Effector CD8-positive, alpha-beta T cell (primary cell): ENCODE results near the gene GATAD1.
"Not testable (repeated sequence)": the region's sequence is repeated elsewhere in the genome, so short reads cannot be mapped to it uniquely, and the experiment has no call there.

ENCODE experiments used
- DNase-seq: peaks from one replicate; lab custom pipeline; 2025; lab: John Stamatoyannopoulos, UW

The GATAD1 gene

DNA sequence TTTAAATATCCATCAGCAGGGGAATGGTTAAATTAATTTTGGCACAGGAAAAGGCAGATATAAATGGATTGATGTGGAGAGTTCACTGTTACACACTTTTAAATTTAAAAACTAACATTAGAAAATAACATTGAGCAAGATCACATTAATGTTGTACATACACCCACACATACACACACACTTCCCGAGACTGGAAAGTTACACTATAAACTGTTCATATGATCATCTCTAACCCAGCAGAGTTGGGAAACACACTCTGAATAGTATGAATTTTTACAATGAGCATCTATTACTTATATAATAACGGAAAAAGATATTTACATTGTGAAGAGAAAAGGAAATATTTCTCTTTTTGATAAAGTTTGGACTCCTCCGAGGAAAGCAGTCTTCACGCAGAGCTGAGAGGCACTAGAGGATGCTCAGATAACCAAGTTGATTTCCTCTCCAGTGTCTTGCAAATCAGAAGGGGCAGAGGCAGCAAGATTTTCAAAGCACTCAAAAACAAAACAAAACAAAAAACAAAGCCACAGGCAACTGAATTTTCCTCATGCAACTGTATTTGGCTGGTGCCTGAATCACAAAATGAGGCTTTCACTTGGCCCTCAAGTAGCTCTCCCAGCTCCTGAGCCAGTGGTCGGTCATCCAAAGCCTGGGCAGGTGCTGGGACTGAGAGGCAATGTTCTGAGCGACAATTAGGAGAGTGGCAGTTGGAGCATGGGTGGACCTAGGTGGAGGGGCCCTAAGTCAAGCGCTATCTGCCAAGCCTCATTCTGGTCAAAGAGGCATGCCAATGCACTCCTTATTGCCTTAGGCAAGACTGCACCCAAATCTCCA, 10.5 kb upstream of the GATAD1 start:
- no peak for DNase-seq

DNA sequence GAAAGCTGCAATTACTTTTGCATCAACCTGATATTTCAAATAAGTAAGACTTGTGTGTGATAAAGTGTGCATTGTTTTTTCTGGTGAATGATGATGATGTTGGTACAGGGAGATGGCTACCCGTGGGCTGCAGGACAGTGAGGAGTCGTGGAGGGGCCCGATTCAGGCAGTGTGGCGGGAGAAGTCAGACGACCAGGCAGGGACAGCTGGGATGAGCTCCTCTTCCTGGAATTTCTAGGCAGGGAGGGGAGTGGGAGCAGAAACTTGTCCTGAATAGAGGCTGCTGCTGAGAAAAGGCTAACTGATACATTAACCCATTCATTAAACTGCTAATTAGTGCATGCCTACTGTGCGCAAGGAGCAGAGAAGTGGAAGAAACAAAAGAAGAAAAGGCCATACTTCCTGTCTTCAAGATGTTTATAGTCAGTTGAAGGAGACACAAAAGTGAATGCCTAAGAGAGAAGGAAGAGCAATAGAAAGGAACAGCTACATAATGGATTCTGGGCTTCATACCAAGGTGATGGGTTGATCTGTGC, 9.3 kb upstream of the GATAD1 start:
- no peak for DNase-seq

DNA sequence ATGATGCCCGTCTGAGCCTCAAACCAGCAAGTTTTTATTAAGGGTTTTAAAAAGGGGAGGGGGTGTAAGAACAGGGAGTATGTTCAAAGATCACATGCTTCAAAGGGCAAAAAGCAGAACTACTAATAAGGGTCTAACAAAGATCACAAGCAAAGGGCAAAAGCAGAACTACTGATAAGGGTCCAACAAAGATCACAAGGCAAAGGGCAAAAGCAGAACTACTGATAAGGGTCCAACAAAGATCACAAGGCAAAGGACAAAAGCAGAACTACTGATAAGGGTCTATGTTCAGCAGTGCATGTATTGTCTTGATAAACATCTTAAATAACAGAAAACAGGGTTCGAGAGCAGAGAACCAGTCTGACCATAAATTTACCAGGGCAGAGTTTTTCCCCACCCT, 4.6 kb upstream of the GATAD1 start:
- not testable (repeated sequence) for DNase-seq

DNA sequence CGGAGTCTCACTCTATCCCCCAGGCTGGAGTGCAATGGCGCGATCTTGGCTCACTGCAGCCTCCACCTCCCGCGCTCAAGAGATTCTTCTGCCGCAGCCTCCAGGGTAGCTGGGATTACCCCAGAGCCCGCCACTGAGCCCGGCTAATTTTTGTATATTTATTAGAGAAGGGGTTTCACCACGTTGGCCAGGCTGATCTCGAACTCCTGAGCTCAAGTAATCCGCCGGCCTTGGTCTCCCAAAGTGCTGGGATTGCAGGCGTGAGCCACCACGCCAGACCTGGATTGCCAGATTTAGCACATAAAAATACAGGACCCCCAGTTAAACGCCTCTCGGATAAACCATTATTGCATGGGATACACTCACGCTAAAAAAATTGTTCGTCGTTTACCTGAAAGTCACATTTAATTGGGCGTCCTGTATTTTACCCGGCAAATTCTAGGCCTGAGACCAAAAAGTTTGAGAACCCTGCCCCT, 375 bp upstream of the GATAD1 start:
- DNase-seq: no peak

GRCh38 chr7:92448205-92448747, 994 bp downstream of the GATAD1 start:
- DNase-seq: peak; percentile 47

DNA sequence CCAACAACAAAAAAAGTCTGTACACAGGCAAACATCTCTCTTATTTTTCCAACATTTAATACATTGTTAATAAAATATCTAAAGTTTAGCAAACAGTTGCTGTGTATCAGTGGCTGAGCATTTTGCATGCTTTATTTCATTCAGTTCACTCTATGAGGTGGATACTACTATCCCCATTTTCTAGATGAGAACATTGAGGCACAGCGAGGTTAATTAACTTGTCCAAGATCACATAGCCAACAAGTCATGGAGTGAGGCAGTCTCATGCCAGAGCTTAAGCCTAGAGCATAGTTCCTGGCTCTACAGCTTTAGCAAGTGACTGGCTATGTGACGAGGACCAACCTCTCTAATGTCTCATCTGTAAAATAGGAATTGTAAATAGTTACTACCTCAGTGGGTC, 4.4 kb downstream of the GATAD1 start:
- no peak for DNase-seq

- no peak for DNase-seq
These were observed 9.0 kb downstream of the GATAD1 start for GRCh38 chr7:92456236-92456635.

GRCh38 chr7:92460109-92460508, 12.8 kb downstream of the GATAD1 start:
- DNase-seq: no peak

GRCh38 chr7:92460510-92460909, 13.2 kb downstream of the GATAD1 start:
- no peak for DNase-seq

DNA sequence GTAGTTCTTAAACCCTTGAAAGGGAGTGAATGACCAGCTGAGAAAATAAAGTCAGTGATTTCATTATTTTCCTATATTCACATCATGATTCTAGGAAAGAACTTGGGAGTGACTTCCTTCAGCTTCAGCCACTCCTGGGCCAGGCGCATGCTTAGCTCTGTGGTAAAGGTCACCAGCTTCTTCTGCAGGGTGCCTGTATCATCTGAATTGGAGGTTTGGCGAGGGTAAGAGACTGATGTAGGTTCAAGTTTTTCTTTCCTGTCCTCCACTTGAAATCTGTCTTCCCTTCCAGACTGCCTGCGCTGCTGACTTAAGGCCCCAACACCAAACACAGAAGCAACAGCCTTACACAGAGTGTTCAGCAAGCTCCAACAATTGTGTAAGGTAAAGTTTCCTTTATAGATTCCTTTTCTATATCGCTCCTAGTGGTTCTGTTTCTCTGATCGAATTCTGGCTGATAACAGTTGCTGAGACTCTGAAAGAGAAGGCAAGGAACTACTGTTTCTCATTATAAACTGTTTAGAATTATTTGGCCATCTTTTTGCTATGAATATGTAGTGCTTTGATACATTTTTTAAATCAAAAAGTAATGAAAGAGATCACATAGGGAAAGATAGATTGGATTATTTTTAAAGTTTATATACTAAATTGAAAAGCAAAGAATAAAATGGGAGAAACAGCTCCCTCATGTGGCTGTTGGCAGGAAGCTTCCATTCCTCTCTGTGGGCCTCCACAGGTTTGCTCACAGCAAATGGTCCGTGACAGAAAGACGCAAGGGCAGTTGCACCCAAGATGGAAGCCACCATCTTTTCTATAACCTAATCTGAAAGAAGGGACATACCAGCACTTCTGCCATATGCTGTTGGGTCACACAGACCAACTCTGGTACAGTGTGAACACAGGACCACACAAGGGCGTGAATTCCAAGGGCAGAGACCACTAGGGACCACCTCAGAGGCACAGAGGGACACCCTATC, 14.0 kb downstream of the GATAD1 start:
- DNase-seq: no peak

GRCh38 chr7:92462560-92462959, 15.3 kb downstream of the GATAD1 start:
- DNase-seq: no peak

GRCh38 chr7:92464515-92464914, 17.2 kb downstream of the GATAD1 start:
- no peak for DNase-seq

- no peak for DNase-seq
These were observed 19.4 kb downstream of the GATAD1 start for GRCh38 chr7:92466682-92467081.

GRCh38 chr7:92468589-92468988, 21.3 kb downstream of the GATAD1 start:
- DNase-seq: not testable (repeated sequence)

DNA sequence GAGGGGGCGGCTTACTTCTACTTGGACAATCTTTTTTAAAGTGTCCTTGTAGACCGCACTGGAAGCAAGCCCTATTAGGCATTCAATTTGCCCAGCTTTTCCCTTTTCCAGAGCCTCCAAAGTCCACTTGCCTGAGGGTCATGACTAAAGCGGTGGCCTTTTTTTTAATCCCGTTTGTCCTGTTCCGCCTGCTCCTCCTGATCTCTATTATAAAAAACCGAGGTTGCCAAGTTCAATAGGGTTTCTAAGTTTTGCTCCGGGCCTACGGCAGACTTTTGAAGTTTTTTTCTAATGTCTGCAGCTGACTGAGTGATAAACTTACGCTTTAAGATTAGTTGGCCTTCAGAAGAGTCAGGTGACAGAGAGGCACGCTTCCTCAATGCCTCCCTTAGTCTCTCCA, 26.7 kb downstream of the GATAD1 start:
- DNase-seq: not testable (repeated sequence)

GRCh38 chr7:92475261-92475770, 28.0 kb downstream of the GATAD1 start:
- not testable (repeated sequence) for DNase-seq

DNA sequence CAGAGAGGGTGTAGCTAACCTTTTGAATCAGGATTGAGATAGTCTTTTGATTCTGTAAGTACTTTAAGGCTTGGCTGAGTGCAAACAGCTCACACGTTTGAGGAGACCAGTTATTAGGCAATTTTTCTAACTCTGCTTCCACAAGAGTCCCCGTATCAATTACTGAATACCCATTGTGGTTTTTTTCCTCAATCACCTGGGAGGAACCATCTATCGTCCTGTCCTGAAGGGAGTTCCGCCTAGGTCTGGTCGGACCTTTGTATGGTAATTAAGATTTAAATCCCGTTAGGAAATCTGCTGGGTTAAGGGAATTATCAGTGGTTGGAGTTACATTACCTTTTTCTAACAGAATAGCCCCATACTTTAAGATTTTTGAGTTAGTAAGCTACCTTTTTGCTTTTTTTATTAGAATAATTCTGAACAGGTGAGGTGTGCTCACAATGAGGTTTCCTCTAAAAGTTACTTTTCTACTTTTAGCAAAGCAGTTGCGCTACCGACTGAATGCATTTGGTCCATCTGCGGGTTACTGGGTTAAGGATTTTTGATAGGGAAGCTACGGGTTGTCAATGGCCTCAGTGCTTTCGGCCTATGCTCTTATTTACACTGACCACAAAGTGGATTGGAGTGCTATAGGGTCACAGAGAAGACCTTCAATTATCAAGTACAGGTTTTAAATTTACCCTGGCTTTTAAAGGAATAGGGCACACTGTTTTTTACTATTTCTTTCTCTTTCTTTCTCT, 28.7 kb downstream of the GATAD1 start:
- DNase-seq: not testable (repeated sequence)

GRCh38 chr7:92477681-92478080, 30.4 kb downstream of the GATAD1 start, which contains the start of gene ERVW-1:
ERVW-1 (minus strand) TSS chr7:92477946; CDS start chr7:92470381, 7,565 bp downstream.
- not testable (repeated sequence) for DNase-seq

DNA sequence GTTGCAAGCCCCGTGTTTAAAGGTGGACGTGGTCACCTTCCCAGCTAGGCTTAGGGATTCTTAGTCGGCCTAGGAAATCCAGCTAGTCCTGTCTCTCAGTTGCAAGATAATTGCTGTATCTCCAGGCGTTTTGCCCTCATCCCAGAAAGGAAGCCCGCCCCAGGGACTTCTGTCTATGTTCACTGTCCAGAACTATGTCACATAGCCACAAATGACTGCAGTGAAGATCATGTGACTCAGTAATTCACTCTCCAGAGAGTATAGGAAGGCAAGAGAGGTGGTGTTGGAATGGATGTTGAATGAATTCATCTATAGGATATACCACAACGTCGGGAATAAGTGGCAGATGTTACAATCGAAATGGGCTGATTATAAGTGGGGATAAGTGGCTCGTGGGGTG, 30.8 kb downstream of the GATAD1 start:
- DNase-seq: no peak

DNA sequence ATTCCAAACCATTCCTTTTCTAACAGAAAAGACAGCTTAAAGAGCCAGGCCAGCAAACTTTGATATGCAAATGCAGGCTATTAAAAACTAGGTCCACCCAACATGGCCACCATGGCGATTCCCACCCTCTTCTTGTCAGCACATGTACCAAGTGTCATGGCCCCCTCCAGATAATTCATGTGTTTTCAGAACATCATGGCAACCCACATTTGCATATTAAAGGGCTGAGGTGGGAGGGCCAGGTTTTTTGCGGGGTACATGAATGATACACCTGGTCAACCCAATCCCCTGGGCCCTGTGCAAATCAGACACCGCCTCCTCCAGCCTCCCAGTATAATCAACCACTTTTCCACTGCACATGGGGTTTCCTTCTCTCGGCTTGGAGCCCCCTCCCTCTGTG, 31.4 kb downstream of the GATAD1 start:
- DNase-seq: no peak

GRCh38 chr7:92479146-92479545, 31.9 kb downstream of the GATAD1 start:
- not testable (repeated sequence) for DNase-seq
